H9 (cell line): ENCODE data around the gene KIF19. TPM values are rescaled to one million over a fixed set of nuclear protein-coding genes. Genes with fewer than 3 reads are reported as not detected.

ENCODE experiments used
- DNase-seq: peaks from one replicate; pipeline ENCODE4 v3.0.0-alpha.2; 2017
- H2AFZ ChIP-seq: one replicate; pipeline ENCODE4 v1.6.1; 2013; ENCODE audit warnings: mild to moderate bottlenecking, low read length, control low read depth, moderate library complexity
- H2AK5ac ChIP-seq: 2 replicates; pipeline ENCODE4 v1.6.1; 2013; ENCODE audit warnings: low read length, control low read depth, mixed read lengths; ENCODE audit not compliant: insufficient read length
- H2BK120ac ChIP-seq: one replicate; pipeline ENCODE4 v1.6.1; 2013; ENCODE audit warnings: low read depth, mild to moderate bottlenecking, low read length, control low read depth, inconsistent platforms; ENCODE audit not compliant: poor library complexity, severe bottlenecking
- H2BK12ac ChIP-seq: 2 replicates; pipeline ENCODE4 v1.6.1; 2013; ENCODE audit warnings: low read length, control low read depth, mixed read lengths, low read depth; ENCODE audit not compliant: insufficient read length
- H2BK15ac ChIP-seq: 2 replicates; pipeline ENCODE4 v1.6.1; 2013; ENCODE audit warnings: low read depth, low read length, control low read depth
- H2BK20ac ChIP-seq: one replicate; pipeline ENCODE4 v1.6.1; 2013; ENCODE audit warnings: low read depth, mild to moderate bottlenecking, low read length, control low read depth, inconsistent platforms; ENCODE audit not compliant: poor library complexity, severe bottlenecking
- H2BK5ac ChIP-seq: 2 replicates; pipeline ENCODE4 v1.6.1; 2013; ENCODE audit warnings: low read length, control low read depth, mixed read lengths; ENCODE audit not compliant: insufficient read length
- H3K14ac ChIP-seq: 2 replicates; pipeline ENCODE4 v1.6.1; 2013; ENCODE audit warnings: low read length, control low read depth; ENCODE audit not compliant: insufficient read depth
- H3K18ac ChIP-seq: 2 replicates; pipeline ENCODE4 v1.6.1; 2013; ENCODE audit warnings: low read depth, mild to moderate bottlenecking, mixed read lengths, low read length, control low read depth; ENCODE audit not compliant: insufficient read length
- H3K23ac ChIP-seq: 2 replicates; pipeline ENCODE4 v1.6.1; 2013; ENCODE audit warnings: low read length, control low read depth, mixed read lengths, low read depth; ENCODE audit not compliant: insufficient read length
- H3K23me2 ChIP-seq: 2 replicates; pipeline ENCODE4 v1.6.1; 2013; ENCODE audit warnings: low read depth, mild to moderate bottlenecking, mixed read lengths, low read length, control low read depth; ENCODE audit not compliant: insufficient read length, poor library complexity, severe bottlenecking
- H3K27ac ChIP-seq: 2 replicates; pipeline ENCODE4 v1.5.1; 2013; ENCODE audit warnings: low read length, control low read depth, mixed read lengths, low read depth; ENCODE audit not compliant: insufficient read length
- H3K27me3 ChIP-seq: 2 replicates; pipeline ENCODE4 v1.6.1; 2013; ENCODE audit warnings: low read length, control low read depth, inconsistent platforms; ENCODE audit not compliant: insufficient read depth
- H3K4ac ChIP-seq: 2 replicates; pipeline ENCODE4 v1.6.1; 2013; ENCODE audit warnings: low read depth, mild to moderate bottlenecking, control low read depth, inconsistent platforms, low read length, moderate library complexity
- H3K4me1 ChIP-seq: 2 replicates; pipeline ENCODE4 v1.6.1; 2013; ENCODE audit warnings: low read length, control low read depth, inconsistent platforms; ENCODE audit not compliant: insufficient read depth
- H3K4me2 ChIP-seq: 2 replicates; pipeline ENCODE4 v1.6.1; 2013; ENCODE audit warnings: low read length, control low read depth, mixed read lengths; ENCODE audit not compliant: insufficient read length, insufficient read depth
- H3K56ac ChIP-seq: 2 replicates; pipeline ENCODE4 v1.6.1; 2013; ENCODE audit warnings: low read depth, mild to moderate bottlenecking, mixed read lengths, low read length, control low read depth; ENCODE audit not compliant: insufficient read length
- H3K79me1 ChIP-seq: 2 replicates; pipeline ENCODE4 v1.6.1; 2013; ENCODE audit warnings: low read depth, mild to moderate bottlenecking, moderate library complexity, low read length, control low read depth, inconsistent platforms; ENCODE audit not compliant: insufficient read depth, poor library complexity, severe bottlenecking
- H3K79me2 ChIP-seq: 2 replicates; pipeline ENCODE4 v1.6.1; 2013; ENCODE audit warnings: low read length, control low read depth, inconsistent platforms; ENCODE audit not compliant: insufficient read depth
- H3K9ac ChIP-seq: 2 replicates; pipeline ENCODE4 v1.6.1; 2013; ENCODE audit warnings: low read length, control low read depth, mixed read lengths; ENCODE audit not compliant: insufficient read length; ENCODE audit errors: extremely low read depth
- H3K9me3 ChIP-seq: one replicate; pipeline ENCODE4 v1.6.1; 2013; ENCODE audit warnings: low read depth, low read length, inconsistent platforms; ENCODE audit not compliant: control insufficient read depth
- H3T11ph ChIP-seq: one replicate; pipeline ENCODE4 v1.6.1; 2013; ENCODE audit warnings: mild to moderate bottlenecking, low read length, control low read depth, inconsistent platforms
- H4K20me1 ChIP-seq: one replicate; pipeline ENCODE4 v1.6.1; 2013; ENCODE audit not compliant: control insufficient read depth, insufficient read length, insufficient read depth
- H4K5ac ChIP-seq: 2 replicates; pipeline ENCODE4 v1.6.1; 2013; ENCODE audit warnings: low read depth, mild to moderate bottlenecking, mixed read lengths, low read length, control low read depth; ENCODE audit not compliant: insufficient read length
- H4K8ac ChIP-seq: replicated peaks from 2 replicates; pipeline ENCODE4 v1.6.1; 2013; ENCODE audit warnings: low read length, control low read depth, mixed read lengths, low read depth; ENCODE audit not compliant: insufficient read length
- H4K91ac ChIP-seq: 2 replicates; pipeline ENCODE4 v1.6.1; 2013; ENCODE audit warnings: low read depth, mild to moderate bottlenecking, moderate library complexity, mixed read lengths, low read length, control low read depth; ENCODE audit not compliant: insufficient read length
- H3K27ac Mint-ChIP-seq, 3 experiments: 2 replicates in 2 of 3; 3 replicates in 1 of 3; pipeline ENCODE4 v1.8.0; 2020 to 2021; ENCODE audit warnings: mixed read lengths in 3 of 3, mild to moderate bottlenecking in 1 of 3, moderate library complexity in 1 of 3
- H3K27me3 Mint-ChIP-seq: 2 replicates; pipeline ENCODE4 v1.8.0; 2021; ENCODE audit warnings: low read depth, mild to moderate bottlenecking, moderate library complexity, mixed read lengths
- H3K36me3 Mint-ChIP-seq, 3 experiments: 2 replicates in 2 of 3; 3 replicates in 1 of 3; pipeline ENCODE4 v1.8.0; 2020 to 2021; ENCODE audit warnings: low read depth in 3 of 3, mixed read lengths in 3 of 3; ENCODE audit not compliant: insufficient read depth in 1 of 3
- H3K4me1 Mint-ChIP-seq, 2 experiments: 2 replicates each; pipeline ENCODE4 v1.8.0; 2020; ENCODE audit warnings: mixed read lengths in 2 of 2
- H3K4me3 Mint-ChIP-seq, 2 experiments: 2 replicates in 1 of 2; 3 replicates in 1 of 2; pipeline ENCODE4 v1.8.0; 2020 to 2021; ENCODE audit warnings: mild to moderate bottlenecking in 2 of 2, mixed read lengths in 2 of 2, moderate library complexity in 1 of 2
- H3K9me3 Mint-ChIP-seq, 2 experiments: 2 replicates in 1 of 2; 3 replicates in 1 of 2; pipeline ENCODE4 v1.8.0; 2020; ENCODE audit warnings: mild to moderate bottlenecking in 2 of 2, mixed read lengths in 2 of 2, moderate library complexity in 1 of 2
- CTCF ChIP-seq: fragments of 200-600 bp; sonication (generic); conservative IDR thresholded peaks from 3 replicates; pipeline ENCODE4 v1.8.0; 2021; ENCODE audit warnings: antibody characterized with exemption, mild to moderate bottlenecking
- WGBS: extraction: QIAGEN DNeasy Blood & Tissue Kit; methylation state at CpG from one replicate; pipeline ENCODE4 v1.1.7; 2013; ENCODE audit warnings: missing lambda C conversion rate, low lambda C conversion rate, mixed read lengths; ENCODE audit not compliant: insufficient read length; ENCODE audit errors: extremely low coverage; 5-methylcytosine and 5-hydroxymethylcytosine counted together
- total RNA-seq: library from RNA; stranded (reverse); gene quantifications from 2 replicates; pipeline ENCODE4 v1.2.1, GENCODE V29; 2021

The KIF19 gene
- total RNA-seq, 1 experiment from 2014 or later = 0.13 TPM

- Mint-ChIP-seq H3K36me3 (no peaks in the 10 kb centered on the region; a peak in 1 of 7 replicates), H3K27ac (no peak overlapping the region), H3K9me3 (0 out of 5 replicates have a peak, but pooled peaks cover 0 to 3% of the 10 kb centered on the region in 2 experiments), H3K4me1 (peaks cover 25 to 40% of the 10 kb centered on the region in 2 experiments), H3K4me3 (no peak overlapping the region), H3K27me3 (peaks cover 22% of the 10 kb centered on the region)
- H3K79me2 ChIP-seq = no peaks in the 10 kb centered on the region
- no peak overlapping the region for H4K5ac ChIP-seq
- no peaks in the 10 kb centered on the region for H3K79me1 ChIP-seq
- H3K27me3 ChIP-seq = no peaks in the 10 kb centered on the region
- no peaks in the 10 kb centered on the region for H4K20me1 ChIP-seq
- no peak overlapping the region for H2AFZ ChIP-seq
- H2BK15ac ChIP-seq = no peak overlapping the region
- no peak overlapping the region for H3K4ac ChIP-seq
- H3K4me2 ChIP-seq = no peak overlapping the region
- H3K18ac ChIP-seq = no peak overlapping the region
- H4K8ac ChIP-seq = no peak overlapping the region
- no peaks in the 10 kb centered on the region for H3K4me1 ChIP-seq
- no peak overlapping the region for H2BK12ac ChIP-seq
- H3K9ac ChIP-seq = no peak overlapping the region
- no peak overlapping the region for H3K27ac ChIP-seq
- H3K9me3 ChIP-seq = no peaks in the 10 kb centered on the region
- no peak for DNase-seq
- TF ChIP-seq CTCF = peak; percentile 44
- H2BK120ac ChIP-seq = no peak overlapping the region
- no peak overlapping the region for H3K56ac ChIP-seq
- H3K23me2 ChIP-seq = no peaks in the 10 kb centered on the region
- no peak overlapping the region for H4K91ac ChIP-seq
- H2BK20ac ChIP-seq = no peak overlapping the region
- H3T11ph ChIP-seq = no peak overlapping the region
- WGBS = no CpG with 5 or more reads among the region's 17 CpGs
- no peak overlapping the region for H3K23ac ChIP-seq
- no peak overlapping the region for H2BK5ac ChIP-seq
- no peak overlapping the region for H3K14ac ChIP-seq
- H2AK5ac ChIP-seq = no peak overlapping the region
These were observed 61.6 kb downstream of the KIF19 start for GRCh38 chr17:74387365-74388218.
